ENCODE results near the gene ADGRF3.

DNA sequence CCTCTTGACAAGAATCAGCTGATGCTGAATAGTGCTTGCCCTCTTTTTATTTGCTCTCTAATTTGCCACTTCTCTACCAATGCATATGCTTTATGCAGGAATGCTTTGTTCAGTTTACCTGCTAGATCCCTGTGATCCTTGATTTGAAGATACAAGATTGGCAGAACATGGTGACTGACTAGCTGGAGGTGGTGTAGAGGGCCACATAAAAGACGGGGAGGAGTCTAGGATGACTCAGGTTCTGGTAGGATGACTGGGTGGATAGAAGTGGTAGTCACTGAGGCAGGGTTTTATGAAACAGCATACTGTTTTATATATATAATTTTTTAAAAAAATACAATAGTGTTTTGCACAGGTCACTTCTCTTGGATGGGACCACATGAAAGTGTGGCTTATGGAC is 6.3 kb upstream of the ADGRF3 start:
- TF ChIP-seq, protein P1, sequence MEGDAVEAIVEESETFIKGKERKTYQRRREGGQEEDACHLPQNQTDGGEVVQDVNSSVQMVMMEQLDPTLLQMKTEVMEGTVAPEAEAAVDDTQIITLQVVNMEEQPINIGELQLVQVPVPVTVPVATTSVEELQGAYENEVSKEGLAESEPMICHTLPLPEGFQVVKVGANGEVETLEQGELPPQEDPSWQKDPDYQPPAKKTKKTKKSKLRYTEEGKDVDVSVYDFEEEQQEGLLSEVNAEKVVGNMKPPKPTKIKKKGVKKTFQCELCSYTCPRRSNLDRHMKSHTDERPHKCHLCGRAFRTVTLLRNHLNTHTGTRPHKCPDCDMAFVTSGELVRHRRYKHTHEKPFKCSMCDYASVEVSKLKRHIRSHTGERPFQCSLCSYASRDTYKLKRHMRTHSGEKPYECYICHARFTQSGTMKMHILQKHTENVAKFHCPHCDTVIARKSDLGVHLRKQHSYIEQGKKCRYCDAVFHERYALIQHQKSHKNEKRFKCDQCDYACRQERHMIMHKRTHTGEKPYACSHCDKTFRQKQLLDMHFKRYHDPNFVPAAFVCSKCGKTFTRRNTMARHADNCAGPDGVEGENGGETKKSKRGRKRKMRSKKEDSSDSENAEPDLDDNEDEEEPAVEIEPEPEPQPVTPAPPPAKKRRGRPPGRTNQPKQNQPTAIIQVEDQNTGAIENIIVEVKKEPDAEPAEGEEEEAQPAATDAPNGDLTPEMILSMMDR (IDR thresholded peaks at IDR 0.05): no peak
- TF ChIP-seq POLR2A (IDR thresholded peaks at IDR 0.05): no peak
